PFSK-1 (cell line): ENCODE measurements around the gene WWC1.

Experiments
- FOXP2 ChIP-seq: optimal IDR thresholded peaks from 2 replicates; pipeline ENCODE3; 2011; ENCODE audit warnings: borderline replicate concordance, control low read depth, inconsistent platforms; ENCODE audit not compliant: insufficient read depth; ENCODE audit errors: extremely low read length, extremely low read depth
- POLR2AphosphoS5 ChIP-seq: IDR thresholded peaks from 2 replicates; pipeline ENCODE4 v1.6.1; 2012; ENCODE audit warnings: low read depth, mild to moderate bottlenecking, control low read depth, low read length, moderate library complexity
- REST ChIP-seq, 2 experiments: IDR thresholded peaks; 2 replicates each; pipeline versions ENCODE4 v1.6.1 to v1.8.0; 2011 to 2012; ENCODE audit warnings: low read depth in 2 of 2, low read length in 2 of 2, control low read depth in 1 of 2, inconsistent platforms in 1 of 2, mild to moderate bottlenecking in 1 of 2, moderate library complexity in 1 of 2; ENCODE audit not compliant: insufficient read depth in 1 of 2
- SIN3A ChIP-seq: IDR thresholded peaks from 2 replicates; pipeline ENCODE4 v1.6.1; 2012; ENCODE audit warnings: mild to moderate bottlenecking, low read length, moderate library complexity, borderline replicate concordance; ENCODE audit not compliant: insufficient read depth
- TAF1 ChIP-seq: IDR thresholded peaks from 2 replicates; pipeline ENCODE4 v1.6.1; 2012; ENCODE audit warnings: low read length, control low read depth, borderline replicate concordance; ENCODE audit not compliant: insufficient read depth

The WWC1 gene

GRCh38 chr5:168366116-168366515, 74.7 kb downstream of the WWC1 start:
- TF ChIP-seq POLR2AphosphoS5 = no peak
- TF ChIP-seq TAF1 = no peak
- no peak for TF ChIP-seq REST (IDR thresholded peaks at IDR 0.05; ENCODE audit: insufficient read depth in 1 of 2, low read depth in 2 of 2, low read length in 2 of 2)

DNA sequence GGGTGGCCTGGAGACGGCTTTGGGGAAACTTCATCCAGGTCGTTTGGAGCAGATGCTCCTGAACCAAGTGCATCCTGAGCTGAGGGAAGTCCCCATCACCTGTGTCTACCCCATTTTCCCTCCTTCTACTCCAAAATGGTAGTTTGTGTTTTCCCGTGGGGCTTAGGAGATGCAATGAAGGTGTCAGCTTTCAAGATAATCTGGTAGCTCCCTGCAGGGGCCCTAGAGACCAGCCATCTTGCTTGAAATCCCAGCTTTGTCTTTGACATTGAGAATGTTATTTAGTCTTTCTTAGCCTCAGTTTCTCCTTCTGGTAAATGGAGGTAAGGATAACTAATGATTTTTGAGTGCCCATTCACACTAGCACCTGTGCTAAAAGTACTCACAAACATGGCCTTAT, 77.4 kb downstream of the WWC1 start:
- TF ChIP-seq REST (IDR thresholded peaks at IDR 0.05; ENCODE audit: insufficient read depth in 1 of 2, low read depth in 2 of 2, low read length in 2 of 2) = no peak
- no peak for TF ChIP-seq POLR2AphosphoS5
- no peak for TF ChIP-seq SIN3A

DNA sequence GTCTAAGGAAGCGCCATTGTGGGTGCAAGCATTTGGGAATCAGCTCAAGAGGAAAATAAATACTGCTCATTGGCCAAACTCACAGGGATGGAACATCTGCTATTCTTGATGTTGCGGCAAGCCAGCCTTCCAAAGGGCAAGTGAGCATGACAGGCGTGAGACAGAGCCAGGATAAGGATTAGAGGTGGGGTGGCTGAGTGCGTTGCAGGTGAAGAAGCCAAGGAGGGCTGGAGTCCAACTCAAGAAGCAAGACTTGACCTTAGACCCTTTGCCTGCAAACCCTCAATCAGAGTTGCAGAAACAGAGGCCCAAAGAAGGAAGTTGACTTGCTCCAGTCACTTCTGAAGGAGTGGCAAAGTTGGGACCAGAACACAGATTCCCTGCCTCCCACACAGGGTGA, 79.4 kb downstream of the WWC1 start:
- no peak for TF ChIP-seq SIN3A
- TF ChIP-seq TAF1 = no peak
- no peak for TF ChIP-seq POLR2AphosphoS5
- TF ChIP-seq FOXP2 = no peak
- TF ChIP-seq REST (IDR thresholded peaks at IDR 0.05; ENCODE audit: insufficient read depth in 1 of 2, low read depth in 2 of 2, low read length in 2 of 2) = no peak

- no peak for TF ChIP-seq SIN3A
- no peak for TF ChIP-seq TAF1
- no peak for TF ChIP-seq FOXP2
- TF ChIP-seq POLR2AphosphoS5 = no peak
- no peak for TF ChIP-seq REST (IDR thresholded peaks at IDR 0.05; ENCODE audit: insufficient read depth in 1 of 2, low read depth in 2 of 2, low read length in 2 of 2)
Observed at GRCh38 chr5:168372356-168372946, 81.0 kb downstream of the WWC1 start.

GRCh38 chr5:168374532-168374931, 83.1 kb downstream of the WWC1 start:
- no peak for TF ChIP-seq POLR2AphosphoS5
- no peak for TF ChIP-seq REST (IDR thresholded peaks at IDR 0.05; ENCODE audit: insufficient read depth in 1 of 2, low read depth in 2 of 2, low read length in 2 of 2)
